ENCODE results near the gene HSD17B14. TPM values are rescaled to one million over a fixed set of nuclear protein-coding genes. Genes with fewer than 3 reads are reported as not detected.
A peak's percentile ranks its signal among the peaks of the same experiment; 100 is the strongest.

Gene HSD17B14
- total and polyA plus RNA-seq, 2 of the 13 experiments (the other 11 are each of a cell fraction or from before 2014, with no cell fraction given): 0.58 to 1.2 TPM

GRCh38 chr19:48772503-48772953, 63.8 kb downstream of the HSD17B14 start (continued):
- TF ChIP-seq TFAP4 (IDR thresholded peaks at IDR 0.05; ENCODE audit: borderline replicate concordance, low read depth) (no peak), ZMYM4 (CRISPR knock-in tag; IDR thresholded peaks at IDR 0.05) (no peak), ZFP91 (CRISPR knock-in tag; IDR thresholded peaks at IDR 0.05; ENCODE audit: borderline replicate concordance) (0 out of 2 replicates have a peak, but pooled peaks have one; percentile 25), ISL2 (CRISPR knock-in tag; IDR thresholded peaks at IDR 0.05) (0 out of 2 replicates have a peak, but pooled peaks have one; percentile 27), TCF12 (IDR thresholded peaks at IDR 0.05) (no peak), TCF12 (CRISPR knock-in tag; IDR thresholded peaks at IDR 0.05) (no peak), THYN1 (CRISPR knock-in tag; IDR thresholded peaks at IDR 0.05; ENCODE audit: borderline replicate concordance, low read depth) (no peak), JUN (CRISPR knock-in tag; IDR thresholded peaks at IDR 0.05) (peak; percentile 23; the same call in 1 of the 2 replicates), STAT6 (CRISPR knock-in tag; IDR thresholded peaks at IDR 0.05; ENCODE audit: borderline replicate concordance) (no peak), GPN1 (CRISPR knock-in tag; IDR thresholded peaks at IDR 0.05; ENCODE audit: borderline replicate concordance) (no peak), ARNTL (CRISPR knock-in tag; IDR thresholded peaks at IDR 0.05) (peak; percentile 86), ZNF530 (CRISPR knock-in tag; IDR thresholded peaks at IDR 0.05; ENCODE audit: low read depth) (no peak), LCORL (IDR thresholded peaks at IDR 0.05) (no peak), LCORL (CRISPR knock-in tag; IDR thresholded peaks at IDR 0.05) (no peak), ELF3 (CRISPR knock-in tag; IDR thresholded peaks at IDR 0.05) (peak; percentile 69), SPEN (CRISPR knock-in tag; IDR thresholded peaks at IDR 0.05; ENCODE audit: low read depth) (no peak), GABPA (IDR thresholded peaks at IDR 0.05; ENCODE audit: low read depth, low read length) (no peak), GABPA (CRISPR knock-in tag; IDR thresholded peaks at IDR 0.05; ENCODE audit: low read depth) (peak; percentile 51; the same call in 1 of the 2 replicates), ETV5 (CRISPR knock-in tag; IDR thresholded peaks at IDR 0.05; ENCODE audit: borderline replicate concordance) (peak; percentile 67; the same call in 1 of the 2 replicates), ZNF513 (CRISPR knock-in tag; conservative IDR thresholded peaks at IDR 0.05) (no peak), HNF4A (CRISPR knock-in tag; IDR thresholded peaks at IDR 0.05) (peak; percentile 86), ZNF644 (CRISPR knock-in tag; IDR thresholded peaks at IDR 0.05; ENCODE audit: low read depth) (0 out of 2 replicates have a peak, but pooled peaks have one; percentile 17), MIXL1 (CRISPR knock-in tag; IDR thresholded peaks at IDR 0.05) (0 out of 2 replicates have a peak, but pooled peaks have one; percentile 13), ZNF589 (CRISPR knock-in tag; conservative IDR thresholded peaks at IDR 0.05) (no peak)
- TF ChIP-seq, protein P1, sequence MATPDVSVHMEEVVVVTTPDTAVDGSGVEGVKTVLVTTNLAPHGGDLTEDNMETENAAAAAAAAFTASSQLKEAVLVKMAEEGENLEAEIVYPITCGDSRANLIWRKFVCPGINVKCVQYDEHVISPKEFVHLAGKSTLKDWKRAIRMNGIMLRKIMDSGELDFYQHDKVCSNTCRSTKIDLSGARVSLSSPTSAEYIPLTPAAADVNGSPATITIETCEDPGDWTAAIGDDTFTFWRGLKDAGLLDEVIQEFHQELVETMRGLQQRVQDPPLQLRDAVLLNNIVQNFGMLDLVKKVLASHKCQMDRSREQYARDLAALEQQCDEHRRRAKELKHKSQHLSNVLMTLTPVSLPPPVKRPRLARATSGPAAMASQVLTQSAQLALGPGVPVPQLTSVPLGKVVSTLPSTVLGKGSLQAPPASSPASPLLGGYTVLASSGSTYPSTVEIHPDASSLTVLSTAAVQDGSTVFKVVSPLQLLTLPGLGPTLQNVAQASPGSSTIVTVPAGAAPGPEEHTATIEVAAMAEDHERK (CRISPR knock-in tag; IDR thresholded peaks at IDR 0.05; ENCODE audit: low read depth): no peak

Measured in HepG2 (cell line).